Measurements from ENCODE around the gene AEBP2. TPM values are rescaled to one million over a fixed set of nuclear protein-coding genes. Genes with fewer than 3 reads are reported as not detected.

AEBP2 gene
- total and polyA plus RNA-seq, 2 of the 8 experiments (the other 6 are each of a cell fraction or from before 2014, with no cell fraction given), result 13.6 to 61.4 TPM

GRCh38 chr12:19528750-19529149, 89.5 kb downstream of the AEBP2 start:
- H3K9me3 ChIP-seq (ENCODE audit: insufficient read depth in 2 of 2, low read depth in 1 of 2, low read length in 1 of 2), result no peaks in the 10 kb centered on the region
- no peak overlapping the region for H2BK15ac ChIP-seq (ENCODE audit: low read length)
- POLR2A ChIA-PET (ENCODE audit: partially characterized antibody), result interaction anchor here (0.7 to 1.4 kb wide), 5 partner anchors 10 to 288 kb away, joined by 3 to 5 read pairs (median 3); no protein-coding TSS in a partner anchor
- no peak overlapping the region for H2BK20ac ChIP-seq (ENCODE audit: low read length)
- H3K27me3 ChIP-seq (replicated peaks in 1 of 4; ENCODE audit: control insufficient read depth in 3 of 4, extremely low read depth in 1 of 4, insufficient read depth in 3 of 4, low read length in 3 of 4), result no peaks in the 10 kb centered on the region
- H2BK5ac ChIP-seq (ENCODE audit: low read depth, low read length), result no peak overlapping the region
- DNase-seq (ENCODE audit: low read depth in 1 of 2, low spot score in 2 of 2), result no peak
- H3K56ac ChIP-seq (replicated peaks; ENCODE audit: insufficient read length, low read depth, low read length), result no peak overlapping the region
- WGBS, 2 experiments (ENCODE audit: extremely low coverage in 1 of 2, insufficient coverage in 1 of 2, insufficient read length in 1 of 2, insufficient replicate concordance in 2 of 2, low coverage in 1 of 2, low lambda C conversion rate in 2 of 2, missing lambda C conversion rate in 1 of 2), result 98% methylated on average over 2 of the region's 2 CpGs; no CpG with 5 or more reads in 1 of the 2 experiments
- H3K14ac ChIP-seq (ENCODE audit: insufficient read length), result no peak overlapping the region
- H3K4me2 ChIP-seq (ENCODE audit: insufficient read depth in 1 of 2, low read depth in 2 of 2, low read length in 2 of 2), result no peak overlapping the region
- H3K36me3 ChIP-seq (ENCODE audit: control insufficient read depth in 2 of 4, insufficient read depth in 4 of 4, low read length in 3 of 4), result no peaks in the 10 kb centered on the region
- H4K5ac ChIP-seq (ENCODE audit: insufficient read length, low read depth, low read length), result no peak overlapping the region
- no peaks in the 10 kb centered on the region for H3K23me2 ChIP-seq (ENCODE audit: low read depth, low read length)
- H3K4me1 ChIP-seq (replicated peaks in 1 of 4; ENCODE audit: control insufficient read depth in 3 of 4, insufficient read depth in 4 of 4, low read length in 3 of 4), result no peaks in the 10 kb centered on the region
- H4K20me1 ChIP-seq (replicated peaks in 1 of 2; ENCODE audit: control insufficient read depth in 1 of 2, insufficient read depth in 2 of 2, low read length in 2 of 2), result no peaks in the 10 kb centered on the region
- no peak overlapping the region for H2AK5ac ChIP-seq (ENCODE audit: low read depth, low read length)
- H3K4ac ChIP-seq (replicated peaks; ENCODE audit: insufficient read length, low read depth, low read length), result no peak overlapping the region
- no peak for FAIRE-seq
- H4K91ac ChIP-seq (replicated peaks; ENCODE audit: insufficient read length, low read length), result no peak overlapping the region
- no peak overlapping the region for H3K18ac ChIP-seq (ENCODE audit: extremely low read depth, low read length)
- CTCF ChIA-PET (ENCODE audit: partially characterized antibody), result no interaction called here
- H3K79me2 ChIP-seq (ENCODE audit: control insufficient read depth in 1 of 2, insufficient read depth in 2 of 2, low read length in 2 of 2), result no peaks in the 10 kb centered on the region
- no peak overlapping the region for H2BK12ac ChIP-seq (ENCODE audit: low read depth, low read length)
- no peak overlapping the region for H2BK120ac ChIP-seq (replicated peaks; ENCODE audit: low read depth, low read length)
- no peak overlapping the region for H4K8ac ChIP-seq (ENCODE audit: extremely low read depth, insufficient read depth, low read length)
- no peak overlapping the region for H2AFZ ChIP-seq (ENCODE audit: low read length)
- no peaks in the 10 kb centered on the region for H3K79me1 ChIP-seq (ENCODE audit: low read depth, low read length)
- H3K27ac ChIP-seq (ENCODE audit: low read depth, low read length), result no peak overlapping the region
- H3K23ac ChIP-seq (ENCODE audit: insufficient read length), result no peak overlapping the region
- no peak overlapping the region for H3K4me3 ChIP-seq (ENCODE audit: extremely low read depth in 1 of 4, insufficient read depth in 2 of 4, low read depth in 3 of 4, low read length in 4 of 4)
- H3K9ac ChIP-seq (replicated peaks in 1 of 4; ENCODE audit: extremely low read depth in 1 of 4, low read depth in 3 of 4, low read length in 3 of 4), result no peak overlapping the region
- TF ChIP-seq NANOG (IDR thresholded peaks at IDR 0.05; ENCODE audit: insufficient read depth, low read depth, low read length, poor library complexity, severe bottlenecking) (no peak), SIN3A (conservative IDR thresholded peaks at IDR 0.05 in 1 of 2, IDR thresholded peaks at IDR 0.05 in 1 of 2; ENCODE audit: low read depth in 1 of 2, low read length in 2 of 2) (no peak), BCL11A (IDR thresholded peaks at IDR 0.05; ENCODE audit: low read depth in 2 of 2, low read length in 2 of 2) (no peak), RNF2 (IDR thresholded peaks at IDR 0.05; ENCODE audit: borderline replicate concordance, low read depth, low read length, missing control alignments, poor library complexity, severe bottlenecking) (no peak), CREB1 (IDR thresholded peaks at IDR 0.05) (no peak), BACH1 (IDR thresholded peaks at IDR 0.05; ENCODE audit: low read length) (no peak), PHF8 (conservative IDR thresholded peaks at IDR 0.05; ENCODE audit: low read depth, low read length) (no peak), SP4 (IDR thresholded peaks at IDR 0.05; ENCODE audit: low read length) (no peak), SUZ12 (IDR thresholded peaks at IDR 0.05; ENCODE audit: low read length) (no peak), POLR2A (IDR thresholded peaks at IDR 0.05; ENCODE audit: control extremely low read depth in 1 of 2, low read depth in 2 of 2, low read length in 2 of 2) (peak in 1 of 2 experiments; percentile 23; a peak in 1 of 3 replicates), POLR2AphosphoS5 (IDR thresholded peaks at IDR 0.05; ENCODE audit: low read depth, low read length) (peak; percentile 64)
- TF ChIP-seq, protein P1, sequence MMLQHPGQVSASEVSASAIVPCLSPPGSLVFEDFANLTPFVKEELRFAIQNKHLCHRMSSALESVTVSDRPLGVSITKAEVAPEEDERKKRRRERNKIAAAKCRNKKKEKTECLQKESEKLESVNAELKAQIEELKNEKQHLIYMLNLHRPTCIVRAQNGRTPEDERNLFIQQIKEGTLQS (IDR thresholded peaks at IDR 0.05; ENCODE audit: insufficient read depth, low read depth, low read length), result no peak
- TF ChIP-seq, protein P2, sequence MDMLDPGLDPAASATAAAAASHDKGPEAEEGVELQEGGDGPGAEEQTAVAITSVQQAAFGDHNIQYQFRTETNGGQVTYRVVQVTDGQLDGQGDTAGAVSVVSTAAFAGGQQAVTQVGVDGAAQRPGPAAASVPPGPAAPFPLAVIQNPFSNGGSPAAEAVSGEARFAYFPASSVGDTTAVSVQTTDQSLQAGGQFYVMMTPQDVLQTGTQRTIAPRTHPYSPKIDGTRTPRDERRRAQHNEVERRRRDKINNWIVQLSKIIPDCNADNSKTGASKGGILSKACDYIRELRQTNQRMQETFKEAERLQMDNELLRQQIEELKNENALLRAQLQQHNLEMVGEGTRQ (IDR thresholded peaks at IDR 0.05; ENCODE audit: low read length), result no peak

Data from H1 (cell line).